Activated CD8-positive, alpha-beta memory T cell treated with anti-CD3 and anti-CD28 coated beads, Interleukin-2, amount 50 U/mL, for 1 hour (primary cell): Measurements from ENCODE around the gene SLC50A1.
A peak's percentile ranks its signal among the peaks of the same experiment; 100 is the strongest.
"Not testable (repeated sequence)": the region's sequence is repeated elsewhere in the genome, so short reads cannot be mapped to it uniquely, and the experiment has no call there.

Source experiments
- DNase-seq: peaks from one replicate; pipeline ENCODE4 v3.0.0-alpha.2; 2020; ENCODE audit errors: extremely low read depth

SLC50A1 gene

GRCh38 chr1:155134880-155135414, 705 bp upstream of the SLC50A1 start:
- DNase-seq = no peak

GRCh38 chr1:155136748-155137147, 1.1 kb downstream of the SLC50A1 start:
- DNase-seq = no peak

GRCh38 chr1:155137154-155137949, 1.7 kb downstream of the SLC50A1 start:
- no peak for DNase-seq

- DNase-seq = peak; percentile 66
Measured at GRCh38 chr1:155139895-155140629, 4.4 kb downstream of the SLC50A1 start, which contains the start of gene DPM3. DPM3 (minus strand) TSS chr1:155140531; CDS start chr1:155140240, 291 bp downstream.

GRCh38 chr1:155140630-155140953, 4.9 kb downstream of the SLC50A1 start:
- DNase-seq = no peak

- no peak for DNase-seq
Measured at GRCh38 chr1:155141749-155142148, 6.1 kb downstream of the SLC50A1 start.

- no peak for DNase-seq
Measured at GRCh38 chr1:155145491-155145890, 9.8 kb downstream of the SLC50A1 start.

- DNase-seq = not testable (repeated sequence)
Measured at GRCh38 chr1:155155996-155156643, 20.5 kb downstream of the SLC50A1 start.

- no peak for DNase-seq
Measured at GRCh38 chr1:155158991-155159390, 23.3 kb downstream of the SLC50A1 start.

GRCh38 chr1:155160128-155160527, 24.5 kb downstream of the SLC50A1 start:
- no peak for DNase-seq

- not testable (repeated sequence) for DNase-seq
Measured at GRCh38 chr1:155162631-155163030, 27.0 kb downstream of the SLC50A1 start.

GRCh38 chr1:155163785-155164184, 28.1 kb downstream of the SLC50A1 start:
- DNase-seq = not testable (repeated sequence)

GRCh38 chr1:155164625-155165024, 29.0 kb downstream of the SLC50A1 start:
- not testable (repeated sequence) for DNase-seq

- DNase-seq = no peak
Measured at GRCh38 chr1:155166051-155166470, 30.4 kb downstream of the SLC50A1 start.

- DNase-seq = no peak
Measured at GRCh38 chr1:155166471-155167165, 31.0 kb downstream of the SLC50A1 start.

- DNase-seq = peak; percentile 58
Measured at GRCh38 chr1:155167166-155168104, 31.8 kb downstream of the SLC50A1 start.

- DNase-seq = not testable (repeated sequence)
Measured at GRCh38 chr1:155168105-155168445, 32.4 kb downstream of the SLC50A1 start.

- DNase-seq = no peak
Measured at GRCh38 chr1:155168456-155169210, 33.0 kb downstream of the SLC50A1 start.

GRCh38 chr1:155169541-155169940, 33.9 kb downstream of the SLC50A1 start:
- DNase-seq = no peak
